Kidney tubule cell (primary cell): ENCODE data around the gene PODXL.
A peak's percentile ranks its signal among the peaks of the same experiment; 100 is the strongest.

ENCODE experiments used
- DNase-seq: peaks from one replicate; pipeline ENCODE4 v3.0.0-alpha.2; 2018; ENCODE audit warnings: low spot score

PODXL gene

DNA sequence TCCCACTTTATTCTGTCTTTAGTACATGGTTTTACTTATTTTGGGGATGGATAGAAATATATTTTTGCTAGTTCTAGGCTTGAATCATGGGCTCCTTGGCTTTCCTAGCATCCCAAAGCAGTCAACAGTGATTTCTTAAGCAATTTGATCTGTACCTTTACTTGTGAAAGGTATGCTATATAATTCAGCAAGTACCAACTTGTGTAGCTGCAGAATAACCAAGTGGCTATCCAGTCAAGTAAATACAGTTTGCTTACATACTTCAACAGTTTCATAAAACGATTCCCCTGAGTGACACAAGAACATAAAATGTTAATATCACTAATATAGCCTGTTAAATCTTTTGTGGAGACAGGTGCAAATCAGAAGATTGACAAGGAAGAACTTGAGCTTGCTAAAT is 67.2 kb downstream of the PODXL start:
- DNase-seq = no peak

DNA sequence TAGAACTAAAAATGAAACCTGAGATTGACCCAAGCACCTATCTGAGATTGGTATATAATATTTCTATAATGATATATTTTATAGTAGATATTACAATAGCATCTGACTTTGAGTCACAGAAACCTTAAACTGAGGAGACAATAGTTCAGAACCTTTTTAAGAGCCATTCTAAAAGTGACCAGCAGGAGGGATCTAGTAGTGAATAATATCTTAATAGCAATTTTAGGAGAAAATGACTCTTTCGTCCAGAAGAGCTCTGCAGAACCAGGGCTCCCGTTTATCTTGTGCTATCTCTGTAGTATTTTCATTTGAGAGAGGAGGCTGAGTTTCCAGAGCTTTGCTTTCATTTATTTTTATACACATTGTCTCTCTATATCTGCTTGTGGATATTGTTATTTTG is 68.1 kb downstream of the PODXL start:
- DNase-seq = no peak

GRCh38 chr7:131487217-131487616 is 69.2 kb downstream of the PODXL start:
- no peak for DNase-seq

- DNase-seq = no peak
Observed at GRCh38 chr7:131486346-131486745, 70.1 kb downstream of the PODXL start.

GRCh38 chr7:131483586-131483985 is 72.8 kb downstream of the PODXL start:
- DNase-seq = no peak

DNA sequence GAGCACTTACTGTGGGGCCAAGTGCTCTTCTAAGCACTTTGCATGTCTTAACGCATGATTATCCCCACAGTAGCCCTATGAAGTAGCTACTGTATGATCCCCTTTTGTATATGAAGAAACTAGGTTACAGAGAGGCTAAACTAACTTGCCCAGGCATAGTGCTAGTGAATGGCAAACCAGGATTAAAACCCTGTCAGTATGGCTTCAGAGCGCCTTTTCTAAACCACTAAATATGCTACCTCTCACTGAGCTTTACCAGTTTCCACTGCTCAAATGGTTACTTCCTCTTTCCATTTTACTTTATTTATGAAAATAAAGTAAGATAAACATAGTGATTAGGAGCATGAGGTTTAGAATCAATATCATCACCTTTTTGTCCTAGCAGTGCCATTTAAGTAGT is 73.6 kb downstream of the PODXL start:
- no peak for DNase-seq

DNA sequence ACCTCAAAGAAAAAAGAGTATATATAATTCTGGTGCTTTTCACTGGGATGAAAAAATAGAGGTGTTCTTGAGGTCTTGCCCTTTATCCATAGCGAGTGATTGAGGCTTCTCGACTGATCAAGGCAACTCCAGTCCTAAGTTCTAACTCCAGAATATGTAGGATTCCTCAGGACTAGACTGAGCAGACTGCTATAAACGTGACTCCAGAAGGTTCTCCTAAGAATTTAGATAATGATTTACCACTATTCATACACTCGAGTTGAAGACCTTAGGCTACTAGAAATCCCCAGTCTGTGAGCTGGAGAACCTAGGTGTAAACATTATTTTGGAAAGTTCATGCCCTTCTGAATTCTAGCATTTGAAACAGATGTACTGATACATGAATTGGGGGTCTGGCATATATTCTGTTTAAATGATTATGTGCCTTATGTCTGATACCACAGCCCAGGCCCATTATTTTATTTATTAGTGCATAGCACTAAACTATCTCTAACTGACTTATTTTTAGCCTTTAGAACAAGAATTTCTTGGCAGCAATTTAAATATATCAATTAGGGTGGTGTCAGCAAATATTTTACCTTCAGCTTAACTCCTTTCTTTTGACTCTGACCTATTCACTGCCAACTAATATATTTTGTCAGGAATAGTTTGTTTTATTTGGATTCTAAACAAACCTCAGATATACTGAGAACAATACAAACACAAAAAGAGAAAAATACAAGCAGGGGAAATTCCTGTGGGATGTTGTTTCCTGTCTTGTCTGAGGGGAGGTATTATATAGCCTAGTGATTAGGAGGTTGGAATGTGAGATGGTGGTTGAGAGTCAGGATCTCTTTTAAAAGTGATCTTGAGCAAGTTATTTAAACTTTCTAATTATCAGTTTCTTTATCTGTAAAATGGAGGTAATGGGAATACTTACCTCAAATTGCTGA is 75.8 kb downstream of the PODXL start:
- DNase-seq = peak; percentile 78

DNA sequence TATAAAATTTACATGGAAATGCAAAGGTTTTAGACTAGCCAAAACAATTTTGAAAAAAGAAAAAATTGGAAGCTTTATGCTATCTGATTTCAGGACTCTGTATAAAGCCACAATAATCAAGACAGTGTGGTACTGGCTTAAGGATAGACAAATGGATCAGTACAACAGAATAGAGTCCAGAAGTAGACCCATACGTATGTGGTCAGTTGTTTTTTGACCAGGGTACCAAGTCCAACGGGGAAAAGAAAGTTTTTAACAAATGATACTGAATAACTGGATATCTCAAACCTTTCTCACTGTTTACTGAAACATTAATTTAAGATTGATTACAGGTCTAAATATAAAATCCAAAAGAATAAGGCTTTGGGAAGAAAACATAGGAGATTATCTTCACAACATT is 79.7 kb downstream of the PODXL start:
- no peak for DNase-seq

DNA sequence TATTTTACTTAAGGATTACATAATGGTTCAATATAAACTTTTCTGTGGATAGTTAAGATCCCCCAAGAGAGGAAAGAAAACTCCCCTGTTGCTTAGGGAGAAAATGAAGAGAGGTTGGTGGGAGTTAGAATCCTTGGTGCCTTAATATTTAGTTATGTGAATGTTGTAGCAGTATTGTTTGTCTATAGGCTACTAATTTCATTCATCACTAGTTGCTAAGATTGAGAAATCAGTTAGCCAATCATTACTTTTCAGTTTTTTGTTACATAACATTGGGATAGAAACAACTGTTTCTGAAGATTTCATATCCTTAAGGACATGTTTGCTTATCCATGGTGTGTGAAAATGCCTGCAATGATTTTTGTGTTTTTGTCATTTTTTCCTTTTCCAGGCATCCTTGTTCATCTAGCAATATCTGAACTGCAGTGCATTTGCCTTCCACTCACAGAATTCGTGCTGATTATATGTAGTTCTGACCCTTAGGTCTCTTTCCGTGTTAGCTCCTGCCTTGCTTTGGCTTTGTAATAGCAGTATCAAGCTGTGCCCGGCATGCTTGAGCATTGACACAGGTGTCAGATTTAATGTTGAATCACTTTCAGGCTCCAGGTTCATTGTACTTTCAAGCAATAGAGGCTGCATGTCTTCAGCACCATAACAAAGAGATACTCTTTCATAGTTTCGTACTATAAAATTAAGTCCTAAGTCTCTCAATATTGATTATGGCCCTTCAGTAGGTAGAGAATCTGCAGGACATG is 85.0 kb downstream of the PODXL start:
- no peak for DNase-seq

DNA sequence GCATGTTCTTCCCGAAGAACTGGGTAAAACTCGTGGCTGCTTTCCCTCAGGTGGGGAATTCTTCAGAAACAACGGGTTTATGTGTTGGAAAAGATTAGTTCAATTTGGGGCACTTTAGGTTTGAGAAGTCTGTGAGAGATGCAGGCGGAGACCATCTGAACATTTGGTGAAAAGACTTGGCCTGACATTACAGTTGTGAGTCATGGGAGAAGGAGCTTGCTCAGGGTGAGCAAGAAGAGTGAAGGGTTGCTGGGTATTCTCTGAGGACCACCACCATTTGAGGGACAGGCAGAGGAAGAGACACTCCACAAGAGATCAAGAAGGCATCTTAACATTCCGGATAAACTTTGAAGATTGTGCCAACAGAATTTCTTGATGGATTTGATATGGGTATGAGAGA is 88.6 kb downstream of the PODXL start:
- no peak for DNase-seq

- no peak for DNase-seq
Observed at GRCh38 chr7:131466735-131467365, 89.6 kb downstream of the PODXL start.

- DNase-seq = peak; percentile 34
Observed at GRCh38 chr7:131462715-131463114, 93.7 kb downstream of the PODXL start.

GRCh38 chr7:131462059-131462458 is 94.4 kb downstream of the PODXL start:
- DNase-seq = no peak

- DNase-seq = peak; percentile 62
Observed at GRCh38 chr7:131459256-131459655, 97.2 kb downstream of the PODXL start.

DNA sequence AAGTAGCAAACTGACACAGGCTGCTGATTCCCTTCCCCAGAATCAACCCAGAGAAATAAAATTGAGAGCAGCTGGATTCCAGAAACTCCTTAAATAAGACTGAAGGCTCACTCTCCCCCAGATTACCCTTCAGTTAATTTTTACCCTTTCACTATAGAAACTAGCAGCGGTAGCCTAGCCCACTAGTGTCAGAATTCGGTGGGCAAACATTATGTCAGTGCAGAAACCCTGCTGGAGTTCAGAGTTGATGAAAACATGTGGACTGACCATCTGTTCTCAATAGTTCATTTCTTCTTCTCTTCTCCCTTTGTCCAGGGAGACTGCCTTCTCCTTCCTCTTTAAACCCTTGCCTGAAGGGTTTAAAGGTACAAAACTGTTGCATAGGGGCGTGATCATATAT is 100.1 kb downstream of the PODXL start:
- DNase-seq = no peak

GRCh38 chr7:131455546-131455945 is 100.9 kb downstream of the PODXL start:
- peak; percentile 79 for DNase-seq

GRCh38 chr7:131455001-131455400 is 101.4 kb downstream of the PODXL start:
- DNase-seq = no peak

DNA sequence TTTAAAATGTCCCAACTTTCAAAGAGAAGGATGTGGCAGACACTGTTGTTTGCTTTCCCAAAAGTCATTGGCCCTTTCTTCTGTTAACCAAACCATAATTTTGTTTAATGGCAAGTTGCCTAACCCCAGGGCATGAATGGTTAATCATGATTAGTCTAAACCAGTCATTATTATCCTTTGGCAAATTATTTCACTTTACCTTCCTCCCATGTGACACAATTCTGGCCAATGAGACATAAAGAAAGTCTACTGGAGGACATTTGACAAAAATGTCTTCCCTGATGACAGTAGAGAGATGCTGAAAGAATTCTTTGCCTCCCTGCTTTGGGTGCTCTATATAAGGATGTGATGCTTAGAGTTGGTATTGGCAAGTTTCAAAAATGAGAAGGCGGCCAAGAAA is 101.9 kb downstream of the PODXL start:
- peak; percentile 47 for DNase-seq
